Measurements from ENCODE around the gene VAMP4.

The VAMP4 gene

GRCh38 chr1:171754353-171754705, 12.5 kb upstream of the VAMP4 start:
- POLR2A ChIA-PET = interaction anchor here (1.0 kb wide), 1 partner anchor 10 kb away, joined by 4 read pairs; no protein-coding TSS in a partner anchor
- no peak for TF ChIP-seq ELF4 (IDR thresholded peaks at IDR 0.05)
- TF ChIP-seq SP1 (IDR thresholded peaks at IDR 0.05) = no peak
- TF ChIP-seq NFRKB (IDR thresholded peaks at IDR 0.05) = no peak
- no peak for TF ChIP-seq FOXM1 (IDR thresholded peaks at IDR 0.05; ENCODE audit: borderline replicate concordance)
- TF ChIP-seq, protein P1, sequence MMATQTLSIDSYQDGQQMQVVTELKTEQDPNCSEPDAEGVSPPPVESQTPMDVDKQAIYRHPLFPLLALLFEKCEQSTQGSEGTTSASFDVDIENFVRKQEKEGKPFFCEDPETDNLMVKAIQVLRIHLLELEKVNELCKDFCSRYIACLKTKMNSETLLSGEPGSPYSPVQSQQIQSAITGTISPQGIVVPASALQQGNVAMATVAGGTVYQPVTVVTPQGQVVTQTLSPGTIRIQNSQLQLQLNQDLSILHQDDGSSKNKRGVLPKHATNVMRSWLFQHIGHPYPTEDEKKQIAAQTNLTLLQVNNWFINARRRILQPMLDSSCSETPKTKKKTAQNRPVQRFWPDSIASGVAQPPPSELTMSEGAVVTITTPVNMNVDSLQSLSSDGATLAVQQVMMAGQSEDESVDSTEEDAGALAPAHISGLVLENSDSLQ (IDR thresholded peaks at IDR 0.05) = no peak
- TF ChIP-seq HDGF (IDR thresholded peaks at IDR 0.05; ENCODE audit: borderline replicate concordance) = no peak
- DNase-seq (ENCODE audit: extremely low spot score) = no peak
- CTCF ChIA-PET = no interaction called here

GRCh38 chr1:171753685-171754352, 12.0 kb upstream of the VAMP4 start:
- ChIA-PET CTCF (no interaction called here), POLR2A (interaction anchor here (1.0 kb wide), 1 partner anchor 10 kb away, joined by 4 read pairs; no protein-coding TSS in a partner anchor)
- no peak for TF ChIP-seq BHLHE40 (IDR thresholded peaks at IDR 0.05; ENCODE audit: borderline replicate concordance)
- TF ChIP-seq, protein P1 (IDR thresholded peaks at IDR 0.05) = no peak
- DNase-seq (ENCODE audit: extremely low spot score) = no peak

- TF ChIP-seq ELF4 (IDR thresholded peaks at IDR 0.05) (no peak), SUZ12 (IDR thresholded peaks at IDR 0.05) (no peak), NFRKB (IDR thresholded peaks at IDR 0.05) (no peak), BHLHE40 (IDR thresholded peaks at IDR 0.05; ENCODE audit: borderline replicate concordance) (no peak), CTBP1 (IDR thresholded peaks at IDR 0.05; ENCODE audit: borderline replicate concordance) (no peak), ARNT (IDR thresholded peaks at IDR 0.05) (no peak), HDGF (IDR thresholded peaks at IDR 0.05; ENCODE audit: borderline replicate concordance) (no peak), LEF1 (IDR thresholded peaks at IDR 0.05; ENCODE audit: borderline replicate concordance) (no peak), L3MBTL2 (conservative IDR thresholded peaks at IDR 0.05) (no peak), SP1 (IDR thresholded peaks at IDR 0.05) (no peak), TARDBP (IDR thresholded peaks at IDR 0.05) (no peak)
- TF ChIP-seq, protein P1 (IDR thresholded peaks at IDR 0.05) = no peak
- no peak for DNase-seq (ENCODE audit: extremely low spot score)
- CTCF ChIA-PET = no interaction called here
- POLR2A ChIA-PET = no interaction called here
Measured at GRCh38 chr1:171753182-171753581, 11.3 kb upstream of the VAMP4 start.

- DNase-seq (ENCODE audit: extremely low spot score) = no peak
- POLR2A ChIA-PET = no interaction called here
- TF ChIP-seq L3MBTL2 (conservative IDR thresholded peaks at IDR 0.05) (no peak), LEF1 (IDR thresholded peaks at IDR 0.05; ENCODE audit: borderline replicate concordance) (no peak), TARDBP (IDR thresholded peaks at IDR 0.05) (no peak)
- CTCF ChIA-PET = interaction anchor here (0.6 kb wide), 1 partner anchor 624 kb away, joined by 3 read pairs; no protein-coding TSS in a partner anchor
Measured at GRCh38 chr1:171751221-171751620, 9.4 kb upstream of the VAMP4 start.

DNA sequence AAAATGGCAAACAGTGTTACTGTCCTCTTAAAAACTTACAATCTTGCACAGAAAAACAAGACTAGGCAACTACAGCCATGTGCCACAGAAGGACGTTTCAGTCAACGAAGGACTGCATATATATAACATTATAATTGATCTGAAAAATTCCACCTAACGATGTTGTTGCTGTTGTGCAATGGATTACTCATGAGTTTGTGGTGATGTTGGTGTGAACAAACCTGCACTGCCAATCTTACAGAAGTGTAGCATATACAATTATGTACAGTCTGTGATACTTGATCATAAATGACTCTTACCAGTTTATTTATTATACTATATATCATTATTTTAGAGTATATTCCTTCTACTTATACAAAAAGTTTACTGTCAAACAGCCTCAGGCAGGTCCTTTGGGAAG, 6.8 kb upstream of the VAMP4 start:
- TF ChIP-seq SUZ12 (IDR thresholded peaks at IDR 0.05) (no peak), ARNT (IDR thresholded peaks at IDR 0.05) (no peak)
- TF ChIP-seq, protein P1 (IDR thresholded peaks at IDR 0.05) = no peak
- POLR2A ChIA-PET = no interaction called here
- DNase-seq (ENCODE audit: extremely low spot score) = no peak
- CTCF ChIA-PET = no interaction called here

- no peak for DNase-seq (ENCODE audit: extremely low spot score)
- ChIA-PET CTCF (interaction anchor here (1.0 kb wide), 1 partner anchor 29 kb away, joined by 3 read pairs; no protein-coding TSS in a partner anchor), POLR2A (interaction anchor here (1.3 to 1.6 kb wide), 2 partner anchors 17 to 36 kb away, joined by 3 to 4 read pairs; partner anchors contain the start of gene METTL13)
- TF ChIP-seq HDGF (IDR thresholded peaks at IDR 0.05; ENCODE audit: borderline replicate concordance) (no peak), L3MBTL2 (conservative IDR thresholded peaks at IDR 0.05) (no peak), FOXA1 (IDR thresholded peaks at IDR 0.05) (no peak), ZNF384 (IDR thresholded peaks at IDR 0.05) (no peak), FOXK2 (IDR thresholded peaks at IDR 0.05) (no peak), SUZ12 (IDR thresholded peaks at IDR 0.05) (no peak), ELF4 (IDR thresholded peaks at IDR 0.05) (no peak), FOXM1 (IDR thresholded peaks at IDR 0.05; ENCODE audit: borderline replicate concordance) (no peak)
- TF ChIP-seq, protein P1 (IDR thresholded peaks at IDR 0.05) = no peak
Measured at GRCh38 chr1:171744986-171745385, 3.1 kb upstream of the VAMP4 start.
